GM12878 (cell line): ENCODE measurements around the gene PPP1R1B.

Source experiments
- BCL3 ChIP-seq: IDR thresholded peaks from 2 replicates; pipeline ENCODE4 v1.6.1; 2011; ENCODE audit warnings: borderline replicate concordance, low read depth, mild to moderate bottlenecking, moderate library complexity, low read length; ENCODE audit not compliant: insufficient read depth, poor library complexity, severe bottlenecking
- E2F4 ChIP-seq: IDR thresholded peaks from 2 replicates; pipeline ENCODE4 v1.6.1; 2012; ENCODE audit warnings: low read depth, low read length, improper control_type of control experiment
- EP300 ChIP-seq, 2 experiments: fragments of 150-350 bp in 1 of 2; IDR thresholded peaks; 2 replicates each; pipeline ENCODE4 v1.6.1; 2011 to 2012; ENCODE audit warnings: low read depth in 2 of 2, low read length in 2 of 2, borderline replicate concordance in 1 of 2, improper control_type of control experiment in 1 of 2, inconsistent platforms in 1 of 2; ENCODE audit not compliant: control insufficient read depth in 1 of 2
- POLR2A ChIP-seq: IDR thresholded peaks from 2 replicates; pipeline ENCODE4 v1.6.1; 2011; ENCODE audit warnings: low read depth, mild to moderate bottlenecking, low read length
- SMAD1 ChIP-seq: fragments of 450-650 bp; IDR thresholded peaks from 2 replicates; pipeline ENCODE4 v1.6.1; 2018; ENCODE audit warnings: mild to moderate bottlenecking, low read depth; ENCODE audit not compliant: partially characterized antibody
- TAF1 ChIP-seq: IDR thresholded peaks from 2 replicates; pipeline ENCODE4 v1.6.1; 2011; ENCODE audit warnings: mild to moderate bottlenecking, low read depth, low read length, borderline replicate concordance
- USF1 ChIP-seq: IDR thresholded peaks from 2 replicates; pipeline ENCODE4 v1.6.1; 2011; ENCODE audit warnings: borderline replicate concordance, low read depth, mild to moderate bottlenecking, moderate library complexity, mixed read lengths, low read length; ENCODE audit not compliant: insufficient read depth; ENCODE audit errors: extremely low read length

GRCh38 chr17:39638317-39638716 lies 11.6 kb downstream of the PPP1R1B start:
- TF ChIP-seq BCL3 (no peak), USF1 (no peak), E2F4 (no peak), SMAD1 (no peak), TAF1 (no peak), EP300 (IDR thresholded peaks at IDR 0.05; ENCODE audit: borderline replicate concordance in 1 of 2, control insufficient read depth in 1 of 2, low read depth in 2 of 2, low read length in 2 of 2) (no peak), POLR2A (no peak)
